Eye (tissue), 1 donor: ENCODE results near the gene ADSS1.

Source experiments
- DNase-seq: peaks from one replicate; pipeline ENCODE4 v3.0.0-alpha.2; 2015

The ADSS1 gene

GRCh38 chr14:104723651-104724406 lies at the start of gene ADSS1:
TSS of gene ADSS1 (plus strand) at chr14:104724229. CDS start at chr14:104724271, 42 bp downstream.
- peak; percentile 75 for DNase-seq

- DNase-seq: no peak
These were observed 48.6 kb upstream of the ADSS1 start for GRCh38 chr14:104675447-104675846.

GRCh38 chr14:104676130-104676693 lies 47.8 kb upstream of the ADSS1 start:
- DNase-seq: no peak

GRCh38 chr14:104676694-104677511 lies 47.1 kb upstream of the ADSS1 start:
- peak; percentile 82 for DNase-seq

GRCh38 chr14:104677512-104678332 lies 46.3 kb upstream of the ADSS1 start:
- peak; percentile 94 for DNase-seq

GRCh38 chr14:104678346-104678745 lies 45.7 kb upstream of the ADSS1 start:
- peak; percentile 92 for DNase-seq

- no peak for DNase-seq
These were observed 44.9 kb upstream of the ADSS1 start for GRCh38 chr14:104678901-104679705.

- no peak for DNase-seq
These were observed 43.8 kb upstream of the ADSS1 start for GRCh38 chr14:104680056-104680805.

GRCh38 chr14:104680806-104681688 lies 43.0 kb upstream of the ADSS1 start:
- DNase-seq: peak; percentile 77

- DNase-seq: peak; percentile 77
These were observed 42.3 kb upstream of the ADSS1 start for GRCh38 chr14:104681689-104682074.

- DNase-seq: peak; percentile 70
These were observed 41.9 kb upstream of the ADSS1 start for GRCh38 chr14:104682107-104682593.

GRCh38 chr14:104683653-104684448 lies 40.2 kb upstream of the ADSS1 start:
- no peak for DNase-seq

- DNase-seq: no peak
These were observed 39.6 kb upstream of the ADSS1 start for GRCh38 chr14:104684449-104684821.

- no peak for DNase-seq
These were observed 38.6 kb upstream of the ADSS1 start for GRCh38 chr14:104685216-104685997.

- no peak for DNase-seq
These were observed 37.9 kb upstream of the ADSS1 start for GRCh38 chr14:104685998-104686610.

- DNase-seq: no peak
These were observed 37.2 kb upstream of the ADSS1 start for GRCh38 chr14:104686624-104687517.
